Mammary epithelial cell (primary cell): ENCODE measurements around the gene UBE4A.

Experiments
- EZH2 ChIP-seq: IDR thresholded peaks from 2 replicates; pipeline ENCODE4 v1.6.1; 2012; ENCODE audit warnings: low read length, inconsistent platforms, borderline replicate concordance
- TF ChIP-seq, protein P1 (sequence below), 2 donors: IDR thresholded peaks in 1 of 2; conservative IDR thresholded peaks in 1 of 2; 2 replicates each; pipeline ENCODE4 v1.5.1; 2011 to 2012; ENCODE audit warnings: inconsistent platforms in 2 of 2, low read length in 2 of 2, mild to moderate bottlenecking in 2 of 2, control low read depth in 1 of 2, low read depth in 1 of 2; ENCODE audit not compliant: insufficient read depth in 1 of 2; ENCODE audit errors: extremely low read depth in 1 of 2

DNA sequence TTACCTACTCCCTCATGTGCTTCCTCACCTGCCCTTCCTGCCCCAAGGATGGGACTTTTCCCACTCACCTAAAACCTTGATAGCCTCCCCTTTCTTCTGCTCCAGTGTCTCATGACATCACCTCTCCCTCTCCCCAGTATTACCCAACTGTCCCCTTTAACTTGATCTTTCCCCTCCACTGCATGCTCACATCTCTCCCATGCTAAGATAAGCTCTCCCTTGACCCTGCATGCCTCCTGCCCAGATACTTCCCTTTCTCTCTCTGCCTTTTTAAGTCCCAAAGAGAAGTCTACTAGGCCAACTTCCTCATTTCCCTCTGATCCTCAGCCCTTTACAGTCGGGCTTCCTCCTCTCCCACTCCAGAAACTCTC, 40.1 kb upstream of the UBE4A start:
- TF ChIP-seq, protein P1, sequence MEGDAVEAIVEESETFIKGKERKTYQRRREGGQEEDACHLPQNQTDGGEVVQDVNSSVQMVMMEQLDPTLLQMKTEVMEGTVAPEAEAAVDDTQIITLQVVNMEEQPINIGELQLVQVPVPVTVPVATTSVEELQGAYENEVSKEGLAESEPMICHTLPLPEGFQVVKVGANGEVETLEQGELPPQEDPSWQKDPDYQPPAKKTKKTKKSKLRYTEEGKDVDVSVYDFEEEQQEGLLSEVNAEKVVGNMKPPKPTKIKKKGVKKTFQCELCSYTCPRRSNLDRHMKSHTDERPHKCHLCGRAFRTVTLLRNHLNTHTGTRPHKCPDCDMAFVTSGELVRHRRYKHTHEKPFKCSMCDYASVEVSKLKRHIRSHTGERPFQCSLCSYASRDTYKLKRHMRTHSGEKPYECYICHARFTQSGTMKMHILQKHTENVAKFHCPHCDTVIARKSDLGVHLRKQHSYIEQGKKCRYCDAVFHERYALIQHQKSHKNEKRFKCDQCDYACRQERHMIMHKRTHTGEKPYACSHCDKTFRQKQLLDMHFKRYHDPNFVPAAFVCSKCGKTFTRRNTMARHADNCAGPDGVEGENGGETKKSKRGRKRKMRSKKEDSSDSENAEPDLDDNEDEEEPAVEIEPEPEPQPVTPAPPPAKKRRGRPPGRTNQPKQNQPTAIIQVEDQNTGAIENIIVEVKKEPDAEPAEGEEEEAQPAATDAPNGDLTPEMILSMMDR (conservative IDR thresholded peaks at IDR 0.05 in 1 of 2, IDR thresholded peaks at IDR 0.05 in 1 of 2; ENCODE audit: extremely low read depth in 1 of 2, insufficient read depth in 1 of 2, low read depth in 1 of 2, low read length in 2 of 2) = no peak
- no peak for TF ChIP-seq EZH2
